Heart right ventricle (tissue), 16 donors: ENCODE measurements around the gene NELL1. TPM values are rescaled to one million over a fixed set of nuclear protein-coding genes. Genes with fewer than 3 reads are reported as not detected.

ENCODE experiments used
- ATAC-seq, 8 donors: fragments of 200-7000 bp; cut with Tn5 transposase; one replicate each; pipeline ENCODE4 v1.9.1; 2020; ENCODE audit warnings: mild to moderate bottlenecking in 8 of 8, moderate library complexity in 8 of 8, moderate number of reproducible peaks in 1 of 8
- DNase-seq, 2 donors: peaks; one replicate each; pipeline ENCODE4 v3.0.0-alpha.2; 2020
- H3K27ac ChIP-seq, 10 donors: fragments of 200-600 bp; sonication (generic) in 2 of 10; one replicate each; pipeline versions ENCODE4 v1.5.0 to v1.8.0; 2020 to 2022; ENCODE audit warnings: mild to moderate bottlenecking in 3 of 10
- H3K27me3 ChIP-seq, 7 donors: fragments of 200-600 bp; one replicate each; pipeline ENCODE4 v1.8.0; 2021 to 2022; ENCODE audit warnings: mild to moderate bottlenecking in 2 of 7
- H3K36me3 ChIP-seq, 9 donors: fragments of 200-600 bp; sonication (generic) in 1 of 9; one replicate each; pipeline versions ENCODE4 v1.5.0 to v1.8.0; 2020 to 2022; ENCODE audit warnings: mild to moderate bottlenecking in 2 of 9
- H3K4me1 ChIP-seq, 9 donors: fragments of 200-600 bp; sonication (generic) in 1 of 9; one replicate each; pipeline versions ENCODE4 v1.5.0 to v1.8.0; 2020 to 2022; ENCODE audit warnings: mild to moderate bottlenecking in 4 of 9
- H3K4me3 ChIP-seq, 10 donors: fragments of 200-600 bp; sonication (generic) in 2 of 10; one replicate each; pipeline versions ENCODE4 v1.5.0 to v1.8.0; 2020 to 2022; ENCODE audit warnings: mild to moderate bottlenecking in 7 of 10, moderate library complexity in 2 of 10
- H3K9me3 ChIP-seq, 11 donors: fragments of 200-600 bp in 10 of 11; sonication (generic) in 2 of 11; one replicate each; pipeline versions ENCODE4 v1.5.0 to v1.8.0; 2013 to 2022; ENCODE audit warnings: mild to moderate bottlenecking in 2 of 11, control low read depth in 1 of 11, moderate library complexity in 1 of 11
- CTCF ChIP-seq, 9 donors: fragments of 200-600 bp; sonication (generic) in 2 of 9; IDR thresholded peaks; one replicate each; pipeline versions ENCODE4 v1.5.0 to v1.8.0; 2021 to 2022; ENCODE audit warnings: antibody characterized with exemption in 9 of 9, mild to moderate bottlenecking in 5 of 9, moderate library complexity in 1 of 9
- WGBS, 2 donors: extraction: QIAGEN DNeasy Blood & Tissue Kit; methylation state at CpG; one replicate each; pipeline ENCODE4 v1.1.7; 2013; ENCODE audit warnings: inconsistent platforms in 1 of 2; 5-methylcytosine and 5-hydroxymethylcytosine counted together
- intact Hi-C, 10 donors: fragments of 100-400 bp; cut with DNase I; formaldehyde crosslinking; loops; one replicate each; pipeline versions ENCODE4 v1.11.1 to v1.14.2; 2022
- polyA plus RNA-seq, 2 donors: library from polyadenylated mRNA; stranded (reverse); fragments of 200-250 nt; gene quantifications; one replicate each; pipeline ENCODE4 v1.2.3, GENCODE V29; 2013
- total RNA-seq, 10 donors: library from RNA; stranded (reverse); fragmentation: NEBNext Ultra II Directional in 3 of 10; extraction: Animal tissue kit (Norgen Biotek cat#: 25700) in 3 of 10; gene quantifications; one replicate each; pipeline versions ENCODE4 v1.2.1 to v1.2.4, GENCODE V29; 2021 to 2023
- donor health status: Arrhythmogenic right ventricular cardiomyopathy.
- donor health status: ischemic (EF 13 %, LVEDD 7.1; RV severe dilation, severe dysfunction).
- donor health status: healthy with polysubstance abuse.
- donor health status: DM: no; HTN: yes; CAD: no.
- donor health status: DM: no; HTN: no; CAD: no.
- donor health status: ischemic (EF 25% LVEDD 6.9; RV normal size, moderate dysfunction).
- donor health status: ischemic (EF 25% LVEDD 5.7; RV mildly dilated, moderate dysfunction).
- donor health status: healthy.
- donor health status: DM: yes; HTN: yes; CAD: no.
- donor health status: Ischemic cardiomyopathy.
- donor health status: ischemic (EF 35%, LVEDD 5.7; RV mildly dilated, moderate dysfunction).
- donor health status: nonischemic (EF 11% LVEDD 7.7; RV severe dilation, severe dysfunction).
- donor health status: DM: yes; HTN: yes; CAD: no.
- donor health status: PGD.
- donor health status: ischemic (EF 29% LVEDD 5.4; RV normal size, mild dysfunction).
- donor health status: nonischemic (EF 23%, LVEDD 6.1; RV moderate dilation, normal function).

Gene NELL1
- total and polyA plus RNA-seq, 12 donors, result not detected

- Histone ChIP-seq H3K4me3 (no peak overlapping the region), H3K27ac (no peak overlapping the region), H3K36me3 (no peaks in the 10 kb centered on the region), H3K4me1 (no peaks in the 10 kb centered on the region), H3K9me3 (no peaks in the 10 kb centered on the region), H3K27me3 (no peaks in the 10 kb centered on the region)
- ATAC-seq (no peak), DNase-seq (no peak)
- no peak for TF ChIP-seq CTCF (IDR thresholded peaks at IDR 0.05)
- intact Hi-C loops, result no loop called here
Measured at GRCh38 chr11:21543901-21544300, 874.5 kb downstream of the NELL1 start.

GRCh38 chr11:21545699-21546098 lies 876.3 kb downstream of the NELL1 start:
- H3K27ac ChIP-seq, result no peak overlapping the region
- no peaks in the 10 kb centered on the region for H3K27me3 ChIP-seq
- TF ChIP-seq CTCF (IDR thresholded peaks at IDR 0.05), result no peak
- WGBS, 2 donors, result 48 to 61% methylated on average over 1 of the region's 1 CpG
- intact Hi-C loops, result no loop called here
- H3K9me3 ChIP-seq, result no peaks in the 10 kb centered on the region
- H3K36me3 ChIP-seq, result no peaks in the 10 kb centered on the region
- no peak overlapping the region for H3K4me3 ChIP-seq
- no peak for DNase-seq
- H3K4me1 ChIP-seq, result no peaks in the 10 kb centered on the region
- no peak for ATAC-seq

GRCh38 chr11:21546703-21547102 lies 877.3 kb downstream of the NELL1 start:
- Histone ChIP-seq H3K36me3 (no peaks in the 10 kb centered on the region), H3K4me1 (no peaks in the 10 kb centered on the region), H3K27me3 (no peaks in the 10 kb centered on the region), H3K9me3 (no peaks in the 10 kb centered on the region), H3K27ac (no peak overlapping the region), H3K4me3 (no peak overlapping the region)
- ATAC-seq, result no peak
- no peak for TF ChIP-seq CTCF (IDR thresholded peaks at IDR 0.05)
- 34 to 70% methylated on average over 1 of the region's 1 CpG for WGBS, 2 donors
- no peak for DNase-seq
- intact Hi-C loops, result no loop called here

- ATAC-seq (no peak), DNase-seq (no peak)
- no peak for TF ChIP-seq CTCF (IDR thresholded peaks at IDR 0.05)
- Histone ChIP-seq H3K4me3 (no peak overlapping the region), H3K27me3 (no peaks in the 10 kb centered on the region), H3K4me1 (no peaks in the 10 kb centered on the region), H3K9me3 (no peaks in the 10 kb centered on the region), H3K27ac (no peak overlapping the region), H3K36me3 (no peaks in the 10 kb centered on the region)
- intact Hi-C loops, result no loop called here
- 43 to 46% methylated on average over 1 of the region's 1 CpG for WGBS, 2 donors
Measured at GRCh38 chr11:21552911-21553310, 883.5 kb downstream of the NELL1 start.

- intact Hi-C loops, result no loop called here
- no peak for DNase-seq
- no peak for TF ChIP-seq CTCF (IDR thresholded peaks at IDR 0.05)
Measured at GRCh38 chr11:21553795-21554194, 884.4 kb downstream of the NELL1 start.

More at GRCh38 chr11:21553795-21554194, 884.4 kb downstream of the NELL1 start:
- Histone ChIP-seq H3K27me3 (no peaks in the 10 kb centered on the region), H3K27ac (no peak overlapping the region), H3K36me3 (no peaks in the 10 kb centered on the region), H3K9me3 (no peaks in the 10 kb centered on the region), H3K4me1 (no peaks in the 10 kb centered on the region), H3K4me3 (no peak overlapping the region)
- no peak for ATAC-seq
- WGBS, 2 donors, result 56 to 78% methylated on average over 1 of the region's 1 CpG
